ENCODE results near the gene ADAMTS16. TPM values are rescaled to one million over a fixed set of nuclear protein-coding genes. Genes with fewer than 3 reads are reported as not detected.

ADAMTS16 gene
- total and polyA plus RNA-seq, 10 donors, result not detected

DNA sequence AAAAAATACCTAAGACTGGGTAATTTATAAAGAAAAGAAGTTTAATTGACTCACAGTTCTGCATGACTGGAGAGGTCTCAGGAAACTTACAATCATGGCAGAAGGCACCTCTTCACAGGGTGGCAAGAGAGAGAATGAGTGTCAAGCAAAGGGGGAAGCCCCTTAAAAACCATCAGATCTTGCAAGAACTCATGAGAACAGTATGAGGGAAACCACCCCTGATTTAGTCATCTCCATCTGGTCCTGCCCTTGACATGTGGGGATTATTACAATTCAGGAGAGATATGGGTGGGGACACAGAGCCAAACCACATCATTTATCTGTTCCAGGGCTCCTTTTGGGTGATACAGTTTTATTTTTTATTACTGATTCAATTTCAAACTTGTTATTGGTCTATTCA is 23.2 kb upstream of the ADAMTS16 start:
- no peak for DNase-seq
- H3K36me3 ChIP-seq, result no peaks in the 10 kb centered on the region
- peaks cover 0 to 16% (median 0%) of the 10 kb centered on the region in 7 donors for H3K27me3 ChIP-seq (replicated peaks in 1 of 7)
- no peak overlapping the region for H3K4me3 ChIP-seq
- intact Hi-C loops (cut with DNase I; ENCODE audit: low total_unique reads), result no loop called here
- TF ChIP-seq POLR2AphosphoS5 (IDR thresholded peaks at IDR 0.05), result no peak
- TF ChIP-seq, protein P1, sequence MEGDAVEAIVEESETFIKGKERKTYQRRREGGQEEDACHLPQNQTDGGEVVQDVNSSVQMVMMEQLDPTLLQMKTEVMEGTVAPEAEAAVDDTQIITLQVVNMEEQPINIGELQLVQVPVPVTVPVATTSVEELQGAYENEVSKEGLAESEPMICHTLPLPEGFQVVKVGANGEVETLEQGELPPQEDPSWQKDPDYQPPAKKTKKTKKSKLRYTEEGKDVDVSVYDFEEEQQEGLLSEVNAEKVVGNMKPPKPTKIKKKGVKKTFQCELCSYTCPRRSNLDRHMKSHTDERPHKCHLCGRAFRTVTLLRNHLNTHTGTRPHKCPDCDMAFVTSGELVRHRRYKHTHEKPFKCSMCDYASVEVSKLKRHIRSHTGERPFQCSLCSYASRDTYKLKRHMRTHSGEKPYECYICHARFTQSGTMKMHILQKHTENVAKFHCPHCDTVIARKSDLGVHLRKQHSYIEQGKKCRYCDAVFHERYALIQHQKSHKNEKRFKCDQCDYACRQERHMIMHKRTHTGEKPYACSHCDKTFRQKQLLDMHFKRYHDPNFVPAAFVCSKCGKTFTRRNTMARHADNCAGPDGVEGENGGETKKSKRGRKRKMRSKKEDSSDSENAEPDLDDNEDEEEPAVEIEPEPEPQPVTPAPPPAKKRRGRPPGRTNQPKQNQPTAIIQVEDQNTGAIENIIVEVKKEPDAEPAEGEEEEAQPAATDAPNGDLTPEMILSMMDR (IDR thresholded peaks at IDR 0.05 in 8 of 11, conservative IDR thresholded peaks at IDR 0.05 in 3 of 11), result no peak
- no peak for TF ChIP-seq POLR2A (IDR thresholded peaks at IDR 0.05)
- no peak overlapping the region for H3K27ac ChIP-seq
- peaks cover 0 to 28% (median 14%) of the 10 kb centered on the region in 8 donors for H3K9me3 ChIP-seq
- no peaks in the 10 kb centered on the region for H3K4me1 ChIP-seq

DNA sequence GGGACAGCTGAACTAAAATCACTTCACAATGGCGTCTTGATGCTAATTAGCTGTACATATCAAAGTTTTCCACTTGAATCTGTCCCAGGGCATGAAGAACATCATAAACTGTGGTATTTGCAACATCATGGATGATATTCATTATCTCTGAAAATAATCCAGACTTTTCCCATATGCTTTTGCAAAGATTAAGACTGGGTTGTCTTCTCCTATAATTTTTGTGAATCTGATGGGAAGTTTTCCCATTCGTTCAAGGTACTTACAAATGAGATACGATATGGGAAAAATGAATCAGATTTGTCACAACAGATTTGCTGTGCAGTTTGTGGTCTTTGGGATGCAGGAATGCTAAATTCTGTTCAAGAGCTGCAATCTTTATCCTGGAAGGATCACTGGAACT is 17.4 kb upstream of the ADAMTS16 start:
- WGBS, 5 donors, result 68 to 89% (median 78%) methylated on average over 3 of the region's 3 CpGs
- Histone ChIP-seq H3K27ac (no peak overlapping the region), H3K27me3 (replicated peaks in 1 of 7) (peaks cover 0 to 23% (median 0%) of the 10 kb centered on the region in 7 donors), H3K4me3 (no peak overlapping the region), H3K4me1 (no peaks in the 10 kb centered on the region), H3K36me3 (no peaks in the 10 kb centered on the region), H3K9me3 (peaks cover 0 to 16% (median 5%) of the 10 kb centered on the region in 8 donors)
- intact Hi-C loops (cut with DNase I; ENCODE audit: low total_unique reads), result no loop called here
- no peak for DNase-seq
- TF ChIP-seq POLR2A (IDR thresholded peaks at IDR 0.05) (no peak), POLR2AphosphoS5 (IDR thresholded peaks at IDR 0.05) (no peak)
- TF ChIP-seq, protein P1 (IDR thresholded peaks at IDR 0.05 in 8 of 11, conservative IDR thresholded peaks at IDR 0.05 in 3 of 11), result no peak

DNA sequence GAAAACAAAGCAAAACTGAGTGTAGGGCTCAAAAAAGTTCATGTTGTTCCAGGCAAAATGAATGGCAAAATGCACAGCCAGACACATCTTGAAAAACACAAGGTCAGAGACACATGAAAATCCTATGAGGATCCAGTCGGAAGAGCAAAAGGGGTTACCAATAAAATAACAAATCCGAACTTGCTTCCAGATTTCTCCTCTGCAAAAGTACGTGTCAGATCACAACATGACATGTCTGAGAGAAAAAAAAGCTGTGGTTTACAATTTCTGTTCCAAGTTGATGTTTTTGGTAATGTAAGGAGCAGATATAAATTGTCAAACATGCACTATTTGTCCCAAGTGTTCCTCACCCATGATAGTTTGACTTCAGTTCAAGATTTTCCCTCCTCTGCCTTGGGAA is 15.9 kb upstream of the ADAMTS16 start:
- H3K27ac ChIP-seq, result no peak overlapping the region
- H3K4me3 ChIP-seq, result no peak overlapping the region
- H3K4me1 ChIP-seq, result no peaks in the 10 kb centered on the region
- intact Hi-C loops (cut with DNase I; ENCODE audit: low total_unique reads), result no loop called here
- H3K27me3 ChIP-seq (replicated peaks in 1 of 7), result peaks cover 0 to 23% (median 0%) of the 10 kb centered on the region in 7 donors
- H3K9me3 ChIP-seq, result peaks cover 0 to 1% (median 0%) of the 10 kb centered on the region in 8 donors
- H3K36me3 ChIP-seq, result no peaks in the 10 kb centered on the region
- WGBS, 5 donors, result 49 to 75% (median 56%) methylated on average over 3 of the region's 3 CpGs
- TF ChIP-seq POLR2A (IDR thresholded peaks at IDR 0.05), result no peak
- DNase-seq, result no peak

DNA sequence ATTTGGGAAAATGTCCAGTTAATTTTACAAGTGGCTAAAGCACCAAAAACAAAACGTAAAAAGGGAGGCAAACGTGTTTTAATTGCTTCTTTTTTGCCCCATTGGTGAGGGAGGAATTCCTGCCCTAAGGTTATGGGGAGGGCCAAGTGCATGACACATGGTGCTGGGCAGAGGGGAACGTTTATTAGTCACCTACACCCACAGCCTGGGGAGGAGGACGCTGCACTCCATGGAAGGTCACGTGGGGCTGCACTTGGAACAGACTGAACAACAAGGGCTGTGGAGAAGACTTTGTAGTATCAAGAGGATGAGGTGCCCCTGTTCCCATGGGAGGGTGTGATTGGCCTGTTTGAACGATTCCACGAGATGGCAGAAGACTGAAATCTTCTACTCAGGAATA is 13.7 kb upstream of the ADAMTS16 start:
- WGBS, 5 donors, result 41 to 54% (median 51%) methylated on average over 7 of the region's 7 CpGs
- TF ChIP-seq POLR2A (IDR thresholded peaks at IDR 0.05) (no peak), POLR2AphosphoS5 (IDR thresholded peaks at IDR 0.05) (no peak)
- TF ChIP-seq, protein P1 (IDR thresholded peaks at IDR 0.05 in 8 of 11, conservative IDR thresholded peaks at IDR 0.05 in 3 of 11), result no peak
- Histone ChIP-seq H3K4me1 (no peaks in the 10 kb centered on the region), H3K27ac (no peak overlapping the region), H3K36me3 (no peaks in the 10 kb centered on the region), H3K4me3 (no peak overlapping the region), H3K27me3 (replicated peaks in 1 of 7) (peaks cover 0 to 12% (median 0%) of the 10 kb centered on the region in 7 donors), H3K9me3 (no peaks in the 10 kb centered on the region)
- no peak for DNase-seq
- intact Hi-C loops (cut with DNase I; ENCODE audit: low total_unique reads), result no loop called here

DNA sequence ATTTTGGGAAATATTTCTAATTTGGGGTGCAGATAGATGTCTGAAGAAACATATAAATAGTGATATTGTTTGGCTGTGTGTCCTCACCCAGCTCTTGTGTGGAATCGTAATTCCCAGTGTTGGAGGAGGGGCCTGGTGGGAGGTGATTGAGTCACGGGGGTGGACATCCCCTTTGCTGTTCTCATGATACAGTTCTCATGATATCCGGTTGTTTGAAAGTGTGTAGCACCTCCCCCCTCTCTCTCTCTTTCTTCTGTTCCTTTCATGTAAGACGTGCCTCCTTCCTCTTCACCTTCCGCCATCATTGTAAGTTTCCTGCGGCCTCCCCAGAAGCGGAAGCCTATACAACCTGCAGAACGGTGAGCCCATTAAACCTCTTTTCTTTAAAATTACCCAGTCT is 11.4 kb upstream of the ADAMTS16 start:
- Histone ChIP-seq H3K4me3 (no peak overlapping the region), H3K4me1 (no peaks in the 10 kb centered on the region), H3K27ac (no peak overlapping the region), H3K36me3 (no peaks in the 10 kb centered on the region), H3K27me3 (replicated peaks in 1 of 7) (no peaks in the 10 kb centered on the region), H3K9me3 (peaks cover 0 to under 1% (median 0%) of the 10 kb centered on the region in 8 donors)
- TF ChIP-seq, protein P1 (IDR thresholded peaks at IDR 0.05 in 8 of 11, conservative IDR thresholded peaks at IDR 0.05 in 3 of 11), result no peak
- TF ChIP-seq POLR2A (IDR thresholded peaks at IDR 0.05), result no peak
- no peak for TF ChIP-seq POLR2AphosphoS5 (IDR thresholded peaks at IDR 0.05)
- intact Hi-C loops (cut with DNase I; ENCODE audit: low total_unique reads), result no loop called here
- WGBS, 5 donors, result 63 to 81% (median 68%) methylated on average over 8 of the region's 8 CpGs
- no peak for DNase-seq
